Progenitor cell of endocrine pancreas (in vitro differentiated cells): Measurements from ENCODE around the gene PFAS. TPM values are rescaled to one million over a fixed set of nuclear protein-coding genes. Genes with fewer than 3 reads are reported as not detected.
A peak's percentile ranks its signal among the peaks of the same experiment; 100 is the strongest.
"Not testable (repeated sequence)": the region's sequence is repeated elsewhere in the genome, so short reads cannot be mapped to it uniquely, and the experiment has no call there.

ENCODE experiments used
- DNase-seq: peaks from one replicate; pipeline ENCODE4 v3.0.0; 2021; ENCODE audit warnings: low spot score; ENCODE audit not compliant: unreplicated experiment
- H3K27ac Mint-ChIP-seq: 2 replicates; pipeline ENCODE4 v1.8.0; 2021; ENCODE audit warnings: mild to moderate bottlenecking, moderate library complexity, mixed read lengths
- H3K27me3 Mint-ChIP-seq: 2 replicates; pipeline ENCODE4 v1.8.0; 2021; ENCODE audit warnings: mixed read lengths
- H3K36me3 Mint-ChIP-seq: 2 replicates; pipeline ENCODE4 v1.8.0; 2022; ENCODE audit warnings: mixed read lengths; ENCODE audit not compliant: insufficient read depth
- H3K4me1 Mint-ChIP-seq: 2 replicates; pipeline ENCODE4 v1.8.0; 2021; ENCODE audit warnings: low read depth, mixed read lengths
- H3K4me3 Mint-ChIP-seq: 2 replicates; pipeline ENCODE4 v1.8.0; 2021; ENCODE audit warnings: low read depth, mild to moderate bottlenecking, moderate library complexity, mixed read lengths
- H3K9me3 Mint-ChIP-seq: 2 replicates; pipeline ENCODE4 v1.8.0; 2021; ENCODE audit warnings: low read depth, mixed read lengths
- CTCF ChIP-seq: fragments of 200-600 bp; sonication (generic); IDR thresholded peaks from one replicate; pipeline ENCODE4 v1.5.0; 2021; ENCODE audit warnings: antibody characterized with exemption, mild to moderate bottlenecking; ENCODE audit not compliant: unreplicated experiment
- total RNA-seq: library from RNA; stranded (reverse); gene quantifications from 2 replicates; pipeline ENCODE4 v1.2.1, GENCODE V29; 2021

PFAS gene
- total RNA-seq, 1 donor from 2014 or later: 110 TPM

DNA sequence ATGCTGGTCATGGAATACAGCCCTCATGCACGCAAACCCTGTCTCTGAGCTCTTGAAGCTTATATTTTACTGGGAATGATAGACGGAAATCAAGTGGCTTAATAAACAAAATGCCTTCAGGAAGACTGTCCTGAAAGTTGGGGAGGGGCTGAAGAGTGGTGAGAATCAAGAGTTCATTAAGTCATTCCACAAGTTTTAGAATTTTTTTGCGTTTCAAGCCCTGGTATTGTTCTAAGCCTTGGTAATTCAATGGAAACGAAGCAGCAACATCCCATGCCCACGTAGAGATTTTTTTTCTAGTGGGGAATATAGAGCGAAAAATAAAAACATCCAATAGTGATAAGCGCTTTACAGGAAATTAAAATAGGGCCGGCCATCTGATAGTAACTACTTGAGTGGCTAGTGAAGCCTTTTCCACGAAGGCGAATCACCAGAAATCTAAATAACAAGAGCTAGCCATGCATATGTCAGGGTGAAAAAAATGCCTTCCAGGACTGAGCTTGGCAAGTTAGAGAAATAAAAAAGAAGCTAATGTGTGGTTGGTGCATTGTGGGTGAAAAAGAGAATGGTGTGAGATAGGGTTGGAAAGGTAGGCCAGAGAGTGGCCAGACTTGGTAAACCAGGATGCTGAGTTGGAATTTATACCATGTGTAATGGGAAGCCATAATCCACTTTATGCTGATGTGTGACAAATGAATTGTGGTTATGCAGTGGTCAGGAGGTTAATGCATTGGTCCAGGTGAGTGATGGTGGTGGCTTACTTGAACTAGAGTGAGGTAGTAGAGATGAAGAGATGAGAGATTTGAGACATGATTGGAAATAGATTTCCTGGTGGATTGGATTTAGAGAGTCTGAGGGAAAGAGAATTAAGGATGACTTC, 772 bp downstream of the PFAS start:
- Mint-ChIP-seq H3K4me1 (peaks cover 16% of the 10 kb centered on the region), H3K36me3 (peaks cover 8% of the 10 kb centered on the region), H3K27ac (peak overlapping the region; percentile 100), H3K27me3 (no peaks in the 10 kb centered on the region), H3K4me3 (peak overlapping the region; percentile 98), H3K9me3 (no peaks in the 10 kb centered on the region)
- TF ChIP-seq CTCF: no peak
- no peak for DNase-seq

DNA sequence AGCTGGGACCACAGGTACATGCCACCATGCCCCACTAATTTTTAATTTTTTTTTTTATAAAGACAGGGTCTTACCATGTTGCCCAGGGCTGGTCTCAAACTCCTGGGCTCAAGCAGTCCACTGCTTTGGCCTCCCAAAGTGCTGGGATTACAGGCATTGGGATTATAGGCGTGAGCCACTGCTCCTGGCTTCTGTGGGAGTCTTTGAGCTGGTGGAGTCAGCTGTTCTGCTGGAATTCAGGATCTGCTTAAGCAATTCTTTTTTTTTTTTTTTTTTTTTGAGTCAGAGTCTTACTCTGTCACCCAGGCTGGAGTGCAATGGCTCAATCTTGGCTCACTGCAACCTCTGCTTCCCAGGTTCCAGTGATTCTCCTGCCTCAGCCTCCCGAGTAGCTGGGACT, 2.3 kb downstream of the PFAS start:
- not testable (repeated sequence) for H3K4me3 Mint-ChIP-seq, H3K27ac Mint-ChIP-seq, H3K36me3 Mint-ChIP-seq, H3K9me3 Mint-ChIP-seq, H3K27me3 Mint-ChIP-seq, DNase-seq
- H3K4me1 Mint-ChIP-seq: peaks cover 14% of the 10 kb centered on the region

- H3K4me1 Mint-ChIP-seq: peaks cover 10% of the 10 kb centered on the region
- no peak overlapping the region for H3K4me3 Mint-ChIP-seq
- no peaks in the 10 kb centered on the region for H3K27me3 Mint-ChIP-seq
- peak; percentile 28 for TF ChIP-seq CTCF
- H3K27ac Mint-ChIP-seq: no peak overlapping the region
- H3K9me3 Mint-ChIP-seq: no peaks in the 10 kb centered on the region
- peaks cover 7% of the 10 kb centered on the region for H3K36me3 Mint-ChIP-seq
- DNase-seq: no peak
These were observed 4.7 kb downstream of the PFAS start for GRCh38 chr17:8253801-8254200.

DNA sequence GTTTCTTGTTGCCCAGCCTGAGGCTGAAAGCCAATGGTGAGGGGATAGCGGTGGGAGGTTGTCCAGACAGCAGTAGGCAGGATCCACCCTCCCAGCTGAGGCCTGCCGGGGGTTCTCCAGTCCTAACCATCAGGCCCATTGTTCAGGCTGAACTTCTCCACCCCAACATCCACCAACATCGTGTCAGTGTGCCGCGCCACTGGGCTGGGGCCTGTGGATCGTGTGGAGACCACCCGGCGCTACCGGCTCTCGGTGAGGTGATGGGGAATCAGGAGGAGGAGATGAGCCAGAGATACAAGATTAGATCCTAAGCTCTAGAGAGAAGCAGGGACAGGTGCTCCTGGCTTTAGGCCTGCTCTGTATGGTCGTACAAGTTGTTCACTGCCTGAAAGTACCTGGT, 5.8 kb downstream of the PFAS start:
- DNase-seq: no peak
- TF ChIP-seq CTCF: no peak
- no peaks in the 10 kb centered on the region for H3K27me3 Mint-ChIP-seq
- peaks cover 7% of the 10 kb centered on the region for H3K36me3 Mint-ChIP-seq
- H3K4me3 Mint-ChIP-seq: no peak overlapping the region
- no peak overlapping the region for H3K27ac Mint-ChIP-seq
- H3K9me3 Mint-ChIP-seq: no peaks in the 10 kb centered on the region
- peaks cover 5% of the 10 kb centered on the region for H3K4me1 Mint-ChIP-seq

GRCh38 chr17:8255499-8255898, 6.4 kb downstream of the PFAS start:
- Mint-ChIP-seq H3K36me3 (peaks cover 10% of the 10 kb centered on the region), H3K4me3 (no peak overlapping the region), H3K4me1 (no peaks in the 10 kb centered on the region), H3K9me3 (no peaks in the 10 kb centered on the region), H3K27me3 (no peaks in the 10 kb centered on the region), H3K27ac (no peak overlapping the region)
- no peak for TF ChIP-seq CTCF
- no peak for DNase-seq

GRCh38 chr17:8256291-8256690, 7.2 kb downstream of the PFAS start:
- peaks cover 16% of the 10 kb centered on the region for H3K36me3 Mint-ChIP-seq
- DNase-seq: no peak
- H3K4me3 Mint-ChIP-seq: no peak overlapping the region
- no peak overlapping the region for H3K27ac Mint-ChIP-seq
- TF ChIP-seq CTCF: no peak
- no peaks in the 10 kb centered on the region for H3K9me3 Mint-ChIP-seq
- no peaks in the 10 kb centered on the region for H3K27me3 Mint-ChIP-seq
- no peaks in the 10 kb centered on the region for H3K4me1 Mint-ChIP-seq
